ENCODE data around the gene ARHGEF12.

The ARHGEF12 gene

DNA sequence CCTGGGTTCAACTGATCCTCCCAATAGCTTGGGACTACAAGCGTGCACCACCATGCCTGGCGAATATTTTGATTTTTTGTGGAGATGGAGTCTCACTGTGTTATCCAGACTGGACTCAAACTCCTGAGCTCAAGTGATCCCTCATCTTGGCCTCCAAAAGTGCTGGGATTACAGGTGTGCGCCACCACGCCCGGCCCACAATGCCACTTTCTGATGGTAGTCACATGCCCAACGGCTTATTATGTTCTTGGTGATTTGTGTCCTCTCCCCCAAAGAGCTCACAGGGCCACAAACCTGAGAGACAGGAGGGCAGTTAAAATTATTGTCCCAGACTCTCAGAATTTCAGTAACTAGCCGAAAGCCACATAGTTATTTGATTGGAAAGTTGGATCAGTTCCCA lies 185.0 kb downstream of the ARHGEF12 start:
- TF ChIP-seq CTCF (IDR thresholded peaks at IDR 0.05; ENCODE audit: insufficient read depth, low read depth, low read length, missing control alignments) = no peak
- no peak overlapping the region for H3K4me3 ChIP-seq (ENCODE audit: low read length)
- DNase-seq (ENCODE audit: low read depth) = no peak

- no peak for TF ChIP-seq CTCF (IDR thresholded peaks at IDR 0.05; ENCODE audit: insufficient read depth, low read depth, low read length, missing control alignments)
- H3K4me3 ChIP-seq (ENCODE audit: low read length) = no peak overlapping the region
- DNase-seq (ENCODE audit: low read depth) = no peak
Measured at GRCh38 chr11:120522021-120522420, 185.8 kb downstream of the ARHGEF12 start.

GRCh38 chr11:120522736-120523135 lies 186.5 kb downstream of the ARHGEF12 start:
- H3K4me3 ChIP-seq (ENCODE audit: low read length) = no peak overlapping the region
- TF ChIP-seq CTCF (IDR thresholded peaks at IDR 0.05; ENCODE audit: insufficient read depth, low read depth, low read length, missing control alignments) = no peak
- no peak for DNase-seq (ENCODE audit: low read depth)

- no peak for DNase-seq (ENCODE audit: low read depth)
- H3K4me3 ChIP-seq (ENCODE audit: low read length) = no peak overlapping the region
- TF ChIP-seq CTCF (IDR thresholded peaks at IDR 0.05; ENCODE audit: insufficient read depth, low read depth, low read length, missing control alignments) = no peak
Measured at GRCh38 chr11:120523196-120523595, 187.0 kb downstream of the ARHGEF12 start.

GRCh38 chr11:120524536-120525085 lies 188.4 kb downstream of the ARHGEF12 start:
- H3K4me3 ChIP-seq (ENCODE audit: low read length) = no peak overlapping the region
- no peak for DNase-seq (ENCODE audit: low read depth)
- TF ChIP-seq CTCF (IDR thresholded peaks at IDR 0.05; ENCODE audit: insufficient read depth, low read depth, low read length, missing control alignments) = no peak

GRCh38 chr11:120525261-120526171 lies 189.3 kb downstream of the ARHGEF12 start:
- no peak for TF ChIP-seq CTCF (IDR thresholded peaks at IDR 0.05; ENCODE audit: insufficient read depth, low read depth, low read length, missing control alignments)
- DNase-seq (ENCODE audit: low read depth) = no peak
- no peak overlapping the region for H3K4me3 ChIP-seq (ENCODE audit: low read length)
